Cardiac fibroblast (primary cell): ENCODE results near the gene KRT76.

Experiments
- DNase-seq, 2 donors: peaks; one replicate each; pipeline versions ENCODE4 v3.0.0 to v3.0.0-alpha.2; 2010; ENCODE audit warnings: low read depth in 2 of 2
- H3K4me3 ChIP-seq, 2 donors: replicated peaks in 1 of 2; 1 replicate in 1 of 2; 2 replicates in 1 of 2; pipeline ENCODE4 v1.5.1; 2011; ENCODE audit warnings: low read depth in 2 of 2, low read length in 2 of 2, mild to moderate bottlenecking in 2 of 2, moderate library complexity in 1 of 2
- TF ChIP-seq, protein P1 (sequence below): IDR thresholded peaks from one replicate; pipeline ENCODE4 v1.5.1; 2011; ENCODE audit warnings: low read depth, mild to moderate bottlenecking, low read length, inconsistent platforms

Gene KRT76

GRCh38 chr12:52791271-52792184 is 14.4 kb upstream of the KRT76 start:
- TF ChIP-seq, protein P1, sequence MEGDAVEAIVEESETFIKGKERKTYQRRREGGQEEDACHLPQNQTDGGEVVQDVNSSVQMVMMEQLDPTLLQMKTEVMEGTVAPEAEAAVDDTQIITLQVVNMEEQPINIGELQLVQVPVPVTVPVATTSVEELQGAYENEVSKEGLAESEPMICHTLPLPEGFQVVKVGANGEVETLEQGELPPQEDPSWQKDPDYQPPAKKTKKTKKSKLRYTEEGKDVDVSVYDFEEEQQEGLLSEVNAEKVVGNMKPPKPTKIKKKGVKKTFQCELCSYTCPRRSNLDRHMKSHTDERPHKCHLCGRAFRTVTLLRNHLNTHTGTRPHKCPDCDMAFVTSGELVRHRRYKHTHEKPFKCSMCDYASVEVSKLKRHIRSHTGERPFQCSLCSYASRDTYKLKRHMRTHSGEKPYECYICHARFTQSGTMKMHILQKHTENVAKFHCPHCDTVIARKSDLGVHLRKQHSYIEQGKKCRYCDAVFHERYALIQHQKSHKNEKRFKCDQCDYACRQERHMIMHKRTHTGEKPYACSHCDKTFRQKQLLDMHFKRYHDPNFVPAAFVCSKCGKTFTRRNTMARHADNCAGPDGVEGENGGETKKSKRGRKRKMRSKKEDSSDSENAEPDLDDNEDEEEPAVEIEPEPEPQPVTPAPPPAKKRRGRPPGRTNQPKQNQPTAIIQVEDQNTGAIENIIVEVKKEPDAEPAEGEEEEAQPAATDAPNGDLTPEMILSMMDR, result no peak
- no peak overlapping the region for H3K4me3 ChIP-seq
- DNase-seq, result no peak

DNA sequence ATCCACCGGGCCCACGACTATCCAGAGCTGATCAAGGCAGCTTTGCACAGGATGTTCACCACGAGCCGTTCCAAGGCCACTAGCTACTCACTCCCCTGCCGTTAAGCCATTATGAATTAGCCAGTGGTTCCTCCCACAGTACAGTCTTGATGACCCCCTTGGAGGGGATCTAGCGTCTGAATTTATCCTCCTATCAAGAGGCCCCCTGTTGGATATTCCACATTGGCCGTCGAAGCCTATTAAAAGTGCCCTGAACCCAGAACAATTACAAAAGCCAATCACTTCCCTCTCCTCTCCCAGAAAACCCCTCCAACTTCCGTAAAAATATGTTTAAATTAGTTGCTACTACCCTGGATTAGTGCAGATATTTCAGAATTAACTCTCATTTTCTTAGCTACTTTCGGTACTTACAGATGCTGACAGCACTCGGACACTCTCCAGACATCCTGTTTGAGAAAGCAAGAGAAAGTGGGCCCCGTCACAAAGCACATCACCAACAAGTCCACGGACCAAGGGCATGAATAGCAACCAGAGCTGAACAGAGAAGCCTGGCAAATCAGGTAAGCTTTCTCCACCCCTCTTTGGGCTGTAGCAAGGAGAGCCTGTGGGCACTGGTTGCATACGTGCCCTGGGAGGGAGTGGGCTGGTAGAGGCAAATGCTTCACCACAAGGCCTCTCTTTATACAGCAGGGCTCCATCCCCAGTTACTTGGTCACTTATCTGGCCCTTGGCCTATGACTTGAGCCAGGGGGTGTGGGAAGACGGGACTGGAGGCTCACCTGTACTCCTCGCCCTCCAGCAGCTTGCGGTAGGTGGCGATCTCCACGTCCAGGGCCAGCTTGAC is 13.5 kb upstream of the KRT76 start:
- peak in 1 of 2 donors; percentile 5 for DNase-seq
- H3K4me3 ChIP-seq, result no peak overlapping the region
- TF ChIP-seq, protein P1, result no peak

- TF ChIP-seq, protein P1, result no peak
- no peak for DNase-seq
- no peak overlapping the region for H3K4me3 ChIP-seq
These were observed 12.7 kb upstream of the KRT76 start for GRCh38 chr12:52789637-52790426.

GRCh38 chr12:52788876-52789636 is 11.9 kb upstream of the KRT76 start:
- TF ChIP-seq, protein P1, result no peak
- DNase-seq, result no peak

DNA sequence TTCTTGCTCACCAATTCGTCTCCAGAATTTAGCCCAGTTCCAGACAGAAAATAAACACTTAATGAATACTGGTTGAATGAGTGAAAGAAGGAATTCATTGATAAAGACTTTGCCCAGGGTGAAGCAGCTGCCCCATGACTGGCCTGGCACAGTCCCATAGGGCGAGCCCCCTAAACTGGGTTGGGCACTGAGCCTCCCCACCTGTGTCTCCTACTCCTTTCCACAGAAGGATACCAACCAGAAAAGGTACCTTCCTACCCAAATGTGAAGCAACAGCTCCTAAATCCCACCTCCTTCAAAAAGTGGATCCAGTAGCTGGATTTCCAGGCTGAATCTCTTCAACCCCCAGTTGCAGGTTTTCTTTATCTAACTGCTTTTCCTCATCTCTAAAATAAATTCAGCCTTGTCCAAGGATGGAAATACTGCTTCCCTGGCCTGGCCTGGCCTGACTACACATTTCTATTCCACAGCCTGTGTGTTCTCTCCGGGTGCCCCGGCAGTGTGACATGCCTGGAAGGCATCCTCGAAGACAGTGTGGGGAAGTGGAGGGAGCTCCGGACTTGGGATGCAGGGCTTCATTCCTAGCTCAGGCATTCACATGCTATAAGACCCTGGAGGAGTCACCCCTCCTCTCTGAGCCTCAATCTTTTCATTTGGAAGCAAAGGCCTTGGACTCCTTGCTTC is 11.2 kb upstream of the KRT76 start:
- TF ChIP-seq, protein P1, result no peak
- no peak for DNase-seq
- H3K4me3 ChIP-seq, result no peak overlapping the region

More at GRCh38 chr12:52788876-52789636, 11.9 kb upstream of the KRT76 start:
- H3K4me3 ChIP-seq, result no peak overlapping the region
